ENCODE data around the gene SLC25A15. TPM values are rescaled to one million over a fixed set of nuclear protein-coding genes. Genes with fewer than 3 reads are reported as not detected.
"Not testable (repeated sequence)": the region's sequence is repeated elsewhere in the genome, so short reads cannot be mapped to it uniquely, and the experiment has no call there.

The SLC25A15 gene
- total and polyA plus RNA-seq, 2 donors (not counting 1 experiment from before 2014, with no cell fraction given): 2.4 to 3.8 TPM

DNA sequence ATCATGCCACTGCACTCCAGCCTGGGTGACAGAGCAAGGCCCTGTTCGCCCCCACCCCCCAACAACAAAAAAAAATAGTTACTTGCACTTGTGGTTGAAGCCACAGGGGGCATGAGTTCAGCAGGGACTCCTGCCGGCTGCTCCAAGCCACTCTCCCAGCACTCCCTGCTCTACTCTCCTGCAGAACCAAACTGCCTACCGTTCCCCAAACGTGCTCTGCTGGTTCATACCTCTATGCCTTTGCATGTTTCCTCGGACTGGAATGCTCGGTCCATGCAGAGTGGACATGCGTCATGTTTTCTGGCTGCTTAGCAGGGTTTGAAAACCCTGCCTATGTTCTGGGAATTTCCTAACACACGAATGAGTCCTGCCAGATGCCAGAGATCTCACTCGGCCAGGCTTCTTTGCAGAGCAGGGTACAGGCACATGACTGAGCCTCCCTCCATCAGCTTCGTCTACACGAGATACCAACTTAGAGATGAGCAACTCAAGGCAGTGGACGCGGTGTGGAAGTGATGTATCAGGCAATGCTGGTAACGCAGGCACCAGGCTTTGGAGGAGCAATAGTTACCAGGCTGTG, 8.5 kb upstream of the SLC25A15 start:
- 91% methylated on average over 14 of the region's 14 CpGs for WGBS (ENCODE audit: insufficient coverage)
- H2AFZ ChIP-seq (ENCODE audit: insufficient read depth, low read depth, low read length, poor library complexity, severe bottlenecking): no peak overlapping the region
- TF ChIP-seq, protein P1, sequence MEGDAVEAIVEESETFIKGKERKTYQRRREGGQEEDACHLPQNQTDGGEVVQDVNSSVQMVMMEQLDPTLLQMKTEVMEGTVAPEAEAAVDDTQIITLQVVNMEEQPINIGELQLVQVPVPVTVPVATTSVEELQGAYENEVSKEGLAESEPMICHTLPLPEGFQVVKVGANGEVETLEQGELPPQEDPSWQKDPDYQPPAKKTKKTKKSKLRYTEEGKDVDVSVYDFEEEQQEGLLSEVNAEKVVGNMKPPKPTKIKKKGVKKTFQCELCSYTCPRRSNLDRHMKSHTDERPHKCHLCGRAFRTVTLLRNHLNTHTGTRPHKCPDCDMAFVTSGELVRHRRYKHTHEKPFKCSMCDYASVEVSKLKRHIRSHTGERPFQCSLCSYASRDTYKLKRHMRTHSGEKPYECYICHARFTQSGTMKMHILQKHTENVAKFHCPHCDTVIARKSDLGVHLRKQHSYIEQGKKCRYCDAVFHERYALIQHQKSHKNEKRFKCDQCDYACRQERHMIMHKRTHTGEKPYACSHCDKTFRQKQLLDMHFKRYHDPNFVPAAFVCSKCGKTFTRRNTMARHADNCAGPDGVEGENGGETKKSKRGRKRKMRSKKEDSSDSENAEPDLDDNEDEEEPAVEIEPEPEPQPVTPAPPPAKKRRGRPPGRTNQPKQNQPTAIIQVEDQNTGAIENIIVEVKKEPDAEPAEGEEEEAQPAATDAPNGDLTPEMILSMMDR (IDR thresholded peaks at IDR 0.05): no peak
- no peak for TF ChIP-seq EZH2 (IDR thresholded peaks at IDR 0.05; ENCODE audit: borderline replicate concordance, insufficient read depth, low read depth, low read length, poor library complexity, severe bottlenecking)
- H3K27ac ChIP-seq (ENCODE audit: low read length in 2 of 2): no peak overlapping the region
- ChIA-PET POLR2A (no interaction called here), CTCF (interaction anchor here (1.2 kb wide), 1 partner anchor 1097 kb away, joined by 3 read pairs; no protein-coding TSS in a partner anchor)
- no peak for DNase-seq
- H3K4me2 ChIP-seq (replicated peaks; ENCODE audit: low read depth, low read length, poor library complexity, severe bottlenecking): no peak overlapping the region
- no peaks in the 10 kb centered on the region for H3K9me3 Mint-ChIP-seq (ENCODE audit: insufficient read depth)
- H3K4me3 Mint-ChIP-seq: no peak overlapping the region
- H3K4me1 Mint-ChIP-seq: peaks cover 22% of the 10 kb centered on the region
- peaks cover 11 to 29% of the 10 kb centered on the region in 2 donors for H3K4me1 ChIP-seq (ENCODE audit: control insufficient read depth in 2 of 2, insufficient read depth in 2 of 2, low read length in 2 of 2)
- no peaks in the 10 kb centered on the region for H4K20me1 ChIP-seq (ENCODE audit: control insufficient read depth, insufficient read depth, low read length, poor library complexity, severe bottlenecking)
- H3K27me3 Mint-ChIP-seq: no peaks in the 10 kb centered on the region
- no peaks in the 10 kb centered on the region for H3K36me3 ChIP-seq (replicated peaks in 1 of 2; ENCODE audit: control extremely low read depth in 1 of 2, control insufficient read depth in 1 of 2, extremely low read depth in 1 of 2, insufficient read depth in 2 of 2, low read length in 1 of 2)
- H3K27ac Mint-ChIP-seq: no peak overlapping the region
- no peak for ATAC-seq (ENCODE audit: low read depth)
- H3K79me2 ChIP-seq (ENCODE audit: control insufficient read depth, insufficient read depth, low read length): no peaks in the 10 kb centered on the region
- H3K4me3 ChIP-seq (ENCODE audit: control extremely low read depth in 1 of 5, extremely low read depth in 1 of 5, insufficient read depth in 1 of 5, low read depth in 2 of 5, low read length in 4 of 5): no peak overlapping the region
- H3K9ac ChIP-seq (ENCODE audit: low read length): no peak overlapping the region
- no peaks in the 10 kb centered on the region for H3K27me3 ChIP-seq (replicated peaks in 1 of 4; ENCODE audit: control extremely low read depth in 1 of 4, control insufficient read depth in 3 of 4, insufficient read depth in 4 of 4, low read length in 3 of 4)
- no peaks in the 10 kb centered on the region for H3K9me3 ChIP-seq (ENCODE audit: control extremely low read depth in 1 of 3, control insufficient read depth in 2 of 3, insufficient read depth in 1 of 3, low read length in 2 of 3)
- intact Hi-C loops (cut with micrococcal nuclease): no loop called here

DNA sequence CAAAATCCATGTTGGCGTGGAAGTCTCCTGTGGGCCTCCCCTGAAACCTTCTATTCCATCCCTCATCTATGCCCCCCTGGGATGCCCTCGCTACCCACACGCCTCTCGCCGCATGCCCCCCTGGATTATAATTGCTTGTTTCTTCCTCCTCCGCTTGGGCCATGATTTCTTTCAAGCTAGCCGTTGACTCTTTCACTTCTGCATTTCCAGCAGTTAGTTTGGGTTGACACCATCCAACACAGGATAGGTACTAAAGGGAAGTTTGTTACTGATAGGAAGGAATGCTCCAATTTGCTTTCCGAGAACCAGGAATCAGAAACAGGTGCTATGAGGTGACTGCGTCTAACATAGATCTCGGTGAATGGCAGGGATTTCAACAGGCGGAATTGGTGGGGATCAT, 7.7 kb upstream of the SLC25A15 start:
- Mint-ChIP-seq H3K27me3 (no peaks in the 10 kb centered on the region), H3K4me3 (no peak overlapping the region), H3K4me1 (peaks cover 17% of the 10 kb centered on the region), H3K27ac (no peak overlapping the region), H3K9me3 (ENCODE audit: insufficient read depth) (no peaks in the 10 kb centered on the region)
- H3K36me3 ChIP-seq (replicated peaks in 1 of 2; ENCODE audit: control extremely low read depth in 1 of 2, control insufficient read depth in 1 of 2, extremely low read depth in 1 of 2, insufficient read depth in 2 of 2, low read length in 1 of 2): no peaks in the 10 kb centered on the region
- TF ChIP-seq, protein P1 (IDR thresholded peaks at IDR 0.05): no peak
- TF ChIP-seq EZH2 (IDR thresholded peaks at IDR 0.05; ENCODE audit: borderline replicate concordance, insufficient read depth, low read depth, low read length, poor library complexity, severe bottlenecking): no peak
- intact Hi-C loops (cut with micrococcal nuclease): no loop called here
- no peaks in the 10 kb centered on the region for H3K27me3 ChIP-seq (replicated peaks in 1 of 4; ENCODE audit: control extremely low read depth in 1 of 4, control insufficient read depth in 3 of 4, insufficient read depth in 4 of 4, low read length in 3 of 4)
- no peaks in the 10 kb centered on the region for H3K9me3 ChIP-seq (ENCODE audit: control extremely low read depth in 1 of 3, control insufficient read depth in 2 of 3, insufficient read depth in 1 of 3, low read length in 2 of 3)
- H3K9ac ChIP-seq (ENCODE audit: low read length): no peak overlapping the region
- ChIA-PET CTCF (interaction anchor here (0.7 kb wide), 1 partner anchor 204 kb away, joined by 3 read pairs; no protein-coding TSS in a partner anchor), POLR2A (no interaction called here)
- no peaks in the 10 kb centered on the region for H3K79me2 ChIP-seq (ENCODE audit: control insufficient read depth, insufficient read depth, low read length)
- H3K4me2 ChIP-seq (replicated peaks; ENCODE audit: low read depth, low read length, poor library complexity, severe bottlenecking): no peak overlapping the region
- H3K4me1 ChIP-seq (ENCODE audit: control insufficient read depth in 2 of 2, insufficient read depth in 2 of 2, low read length in 2 of 2): peaks cover 5 to 21% of the 10 kb centered on the region in 2 donors
- H3K27ac ChIP-seq (ENCODE audit: low read length in 2 of 2): no peak overlapping the region
- no peaks in the 10 kb centered on the region for H4K20me1 ChIP-seq (ENCODE audit: control insufficient read depth, insufficient read depth, low read length, poor library complexity, severe bottlenecking)
- DNase-seq (peak; percentile 34), ATAC-seq (ENCODE audit: low read depth) (no peak)
- no peak overlapping the region for H3K4me3 ChIP-seq (ENCODE audit: control extremely low read depth in 1 of 5, extremely low read depth in 1 of 5, insufficient read depth in 1 of 5, low read depth in 2 of 5, low read length in 4 of 5)
- no peak overlapping the region for H2AFZ ChIP-seq (ENCODE audit: insufficient read depth, low read depth, low read length, poor library complexity, severe bottlenecking)
- 64% methylated on average over 8 of the region's 11 CpGs for WGBS (ENCODE audit: insufficient coverage)

DNA sequence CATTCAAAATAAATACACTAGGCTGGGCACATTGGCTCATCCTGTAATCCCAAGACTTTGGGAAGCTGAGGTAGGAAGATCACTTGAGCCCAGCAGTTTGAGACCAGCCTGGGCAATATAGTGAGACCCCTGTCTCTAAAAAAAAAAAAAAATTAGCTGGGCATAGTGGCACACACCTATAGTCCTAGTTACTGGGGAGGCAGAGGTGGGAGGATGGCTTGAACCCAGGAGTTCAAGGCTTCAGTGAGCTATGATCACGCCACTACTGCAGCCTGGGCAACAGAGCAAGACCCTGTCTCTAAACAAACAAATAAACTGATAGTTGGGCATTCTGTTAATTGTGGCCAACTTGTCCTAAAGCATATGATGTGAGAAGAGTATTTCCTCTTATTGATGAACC, 6.4 kb upstream of the SLC25A15 start:
- not testable (repeated sequence) for H3K4me2 ChIP-seq (replicated peaks; ENCODE audit: low read depth, low read length, poor library complexity, severe bottlenecking)
- CTCF ChIA-PET: interaction anchor here (0.9 kb wide), 3 partner anchors 17 to 1099 kb away, joined by 3 read pairs; no protein-coding TSS in a partner anchor

More for the DNA sequence above, 6.4 kb upstream of the SLC25A15 start:
- H3K4me3 Mint-ChIP-seq; H2AFZ ChIP-seq (ENCODE audit: insufficient read depth, low read depth, low read length, poor library complexity, severe bottlenecking); H3K27ac ChIP-seq (ENCODE audit: low read length in 2 of 2); H3K27me3 ChIP-seq (replicated peaks in 1 of 4; ENCODE audit: control extremely low read depth in 1 of 4, control insufficient read depth in 3 of 4, insufficient read depth in 4 of 4, low read length in 3 of 4); H3K36me3 ChIP-seq (replicated peaks in 1 of 2; ENCODE audit: control extremely low read depth in 1 of 2, control insufficient read depth in 1 of 2, extremely low read depth in 1 of 2, insufficient read depth in 2 of 2, low read length in 1 of 2); H3K27ac Mint-ChIP-seq; POLR2A ChIA-PET; H3K4me1 Mint-ChIP-seq; H4K20me1 ChIP-seq (ENCODE audit: control insufficient read depth, insufficient read depth, low read length, poor library complexity, severe bottlenecking); H3K9ac ChIP-seq (ENCODE audit: low read length); DNase-seq; H3K4me3 ChIP-seq (ENCODE audit: control extremely low read depth in 1 of 5, extremely low read depth in 1 of 5, insufficient read depth in 1 of 5, low read depth in 2 of 5, low read length in 4 of 5); intact Hi-C loops (cut with micrococcal nuclease); H3K9me3 ChIP-seq (ENCODE audit: control extremely low read depth in 1 of 3, control insufficient read depth in 2 of 3, insufficient read depth in 1 of 3, low read length in 2 of 3); H3K27me3 Mint-ChIP-seq; H3K79me2 ChIP-seq (ENCODE audit: control insufficient read depth, insufficient read depth, low read length); H3K9me3 Mint-ChIP-seq (ENCODE audit: insufficient read depth); ATAC-seq (ENCODE audit: low read depth): not testable (repeated sequence)
- H3K4me1 ChIP-seq (ENCODE audit: control insufficient read depth in 2 of 2, insufficient read depth in 2 of 2, low read length in 2 of 2): peaks cover 0 to 10% of the 10 kb centered on the region in 2 donors
- WGBS (ENCODE audit: insufficient coverage): no CpG with 5 or more reads among the region's 1 CpG
